Mesenchymal stem cell (in vitro differentiated cells and primary cell): ENCODE data around the gene CNKSR2.
A peak's percentile ranks its signal among the peaks of the same experiment; 100 is the strongest.

Source experiments
- DNase-seq: peaks from one replicate; pipeline ENCODE4 v3.0.0-alpha.2; 2013
- H2AFZ ChIP-seq: one replicate; pipeline ENCODE4 v1.6.1; 2013; ENCODE audit warnings: low read depth, mild to moderate bottlenecking, control low read depth, inconsistent platforms, low read length, moderate library complexity
- H2AK5ac ChIP-seq: 2 replicates; pipeline ENCODE4 v1.6.1; 2013; ENCODE audit warnings: low read length, moderate library complexity, mild to moderate bottlenecking, inconsistent platforms; ENCODE audit not compliant: severe bottlenecking
- H2BK120ac ChIP-seq: one replicate; pipeline ENCODE4 v1.6.1; 2013; ENCODE audit warnings: low read depth, mild to moderate bottlenecking, inconsistent platforms, low read length, moderate library complexity
- H2BK12ac ChIP-seq, 2 experiments: one replicate each; pipeline ENCODE4 v1.6.1; 2013; ENCODE audit warnings: inconsistent platforms in 2 of 2, low read length in 2 of 2, mild to moderate bottlenecking in 2 of 2, moderate library complexity in 2 of 2, control low read depth in 1 of 2
- H2BK15ac ChIP-seq: one replicate; pipeline ENCODE4 v1.6.1; 2013; ENCODE audit warnings: mild to moderate bottlenecking, low read depth, inconsistent platforms; ENCODE audit not compliant: poor library complexity, severe bottlenecking
- H2BK5ac ChIP-seq: 2 replicates; pipeline ENCODE4 v1.6.1; 2013; ENCODE audit warnings: low read depth, mild to moderate bottlenecking, low read length, control low read depth, inconsistent platforms; ENCODE audit not compliant: poor library complexity, severe bottlenecking
- H3K14ac ChIP-seq, 2 experiments: one replicate each; pipeline ENCODE4 v1.6.1; 2013; ENCODE audit warnings: inconsistent platforms in 2 of 2, low read length in 2 of 2, control low read depth in 1 of 2, mild to moderate bottlenecking in 1 of 2, moderate library complexity in 1 of 2
- H3K18ac ChIP-seq, 2 experiments: one replicate each; pipeline ENCODE4 v1.6.1; 2013; ENCODE audit warnings: inconsistent platforms in 2 of 2, low read length in 2 of 2, control low read depth in 1 of 2, low read depth in 1 of 2, mild to moderate bottlenecking in 1 of 2
- H3K23ac ChIP-seq, 2 experiments: one replicate each; pipeline ENCODE4 v1.6.1; 2013; ENCODE audit warnings: inconsistent platforms in 2 of 2, low read length in 2 of 2, mild to moderate bottlenecking in 2 of 2, moderate library complexity in 2 of 2, control low read depth in 1 of 2
- H3K27ac ChIP-seq: 2 replicates; pipeline ENCODE4 v1.5.1; 2013; ENCODE audit warnings: mild to moderate bottlenecking, moderate library complexity, low read length, control low read depth, inconsistent platforms; ENCODE audit not compliant: poor library complexity, severe bottlenecking
- H3K27me3 ChIP-seq, 2 experiments: 2 replicates each; pipeline versions ENCODE4 v1.6.1 to v1.7.0; 2013; ENCODE audit warnings: low read length in 2 of 2, mild to moderate bottlenecking in 2 of 2, moderate library complexity in 2 of 2, control low read depth in 1 of 2, inconsistent platforms in 1 of 2; ENCODE audit not compliant: control insufficient read depth in 1 of 2, insufficient read depth in 1 of 2
- H3K36me3 ChIP-seq, 2 experiments: 2 replicates each; pipeline versions ENCODE4 v1.6.1 to v1.7.0; 2013; ENCODE audit warnings: low read length in 2 of 2, control low read depth in 1 of 2, inconsistent platforms in 1 of 2, low read depth in 1 of 2, mild to moderate bottlenecking in 1 of 2; ENCODE audit not compliant: insufficient read depth in 2 of 2, control insufficient read depth in 1 of 2
- H3K4ac ChIP-seq, 2 experiments: one replicate each; pipeline ENCODE4 v1.6.1; 2013; ENCODE audit warnings: inconsistent platforms in 2 of 2, low read length in 2 of 2, mild to moderate bottlenecking in 2 of 2, moderate library complexity in 2 of 2, control low read depth in 1 of 2, low read depth in 1 of 2
- H3K4me1 ChIP-seq: 2 replicates; pipeline ENCODE4 v1.6.1; 2013; ENCODE audit warnings: low read depth, low read length, control low read depth; ENCODE audit not compliant: control insufficient read depth, insufficient read depth
- H3K4me2 ChIP-seq: 2 replicates; pipeline ENCODE4 v1.6.1; 2013; ENCODE audit warnings: low read length, mild to moderate bottlenecking, inconsistent platforms; ENCODE audit not compliant: poor library complexity, severe bottlenecking
- H3K4me3 ChIP-seq, 2 experiments: 2 replicates each; pipeline versions ENCODE4 v1.5.1 to v1.7.0; 2013; ENCODE audit warnings: low read length in 2 of 2, mild to moderate bottlenecking in 2 of 2, control low read depth in 1 of 2, low read depth in 1 of 2; ENCODE audit not compliant: insufficient read depth in 1 of 2
- H3K79me1 ChIP-seq: replicated peaks from 2 replicates; pipeline ENCODE4 v1.6.1; 2013; ENCODE audit warnings: mild to moderate bottlenecking, control low read depth, low read length, inconsistent platforms; ENCODE audit not compliant: poor library complexity, severe bottlenecking
- H3K9ac ChIP-seq: 2 replicates; pipeline ENCODE4 v1.7.0; 2013; ENCODE audit warnings: mild to moderate bottlenecking, low read length, moderate library complexity
- H3K9me3 ChIP-seq: 2 replicates; pipeline ENCODE4 v1.7.0; 2013; ENCODE audit warnings: mild to moderate bottlenecking, low read length; ENCODE audit not compliant: control insufficient read depth
- H4K8ac ChIP-seq: one replicate; pipeline ENCODE4 v1.6.1; 2013; ENCODE audit warnings: inconsistent platforms, mild to moderate bottlenecking, low read length, moderate library complexity
- H4K91ac ChIP-seq: one replicate; pipeline ENCODE4 v1.6.1; 2013; ENCODE audit warnings: mild to moderate bottlenecking, low read length, inconsistent platforms
- WGBS: methylation state at CpG from one replicate; pipeline ENCODE4 v1.1.7; 2013; ENCODE audit warnings: mixed read lengths; 5-methylcytosine and 5-hydroxymethylcytosine counted together

CNKSR2 gene

GRCh38 chrX:21408307-21408706, 34.1 kb downstream of the CNKSR2 start:
- no peak overlapping the region for H3K18ac ChIP-seq
- WGBS, result no CpG with 5 or more reads among the region's 2 CpGs

DNA sequence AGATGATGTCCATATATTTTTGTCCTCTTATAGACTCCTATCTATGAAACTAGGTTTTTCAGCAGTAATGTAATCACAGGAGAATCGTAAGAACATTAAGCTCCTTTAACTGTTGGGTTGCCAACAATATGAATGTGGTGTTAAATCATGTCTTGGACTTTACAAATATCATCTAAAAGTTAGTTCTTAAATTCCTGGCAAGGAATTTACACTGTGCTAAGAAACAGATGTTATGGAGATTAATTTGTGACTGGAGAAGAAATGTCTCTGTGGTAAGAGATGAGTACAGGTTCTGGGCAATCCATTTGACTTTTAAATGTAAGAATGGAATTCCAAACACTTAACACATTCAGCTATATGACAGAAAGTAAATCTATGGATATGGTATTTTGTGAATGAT, 34.6 kb downstream of the CNKSR2 start:
- Histone ChIP-seq H2BK5ac (no peak overlapping the region), H2AK5ac (no peak overlapping the region), H4K91ac (no peak overlapping the region), H2BK120ac (no peak overlapping the region), H3K4me2 (no peak overlapping the region), H3K4me3 (no peak overlapping the region), H2BK12ac (no peak overlapping the region), H3K23ac (no peak overlapping the region), H3K27me3 (no peaks in the 10 kb centered on the region), H3K9ac (no peak overlapping the region), H3K79me1 (no peaks in the 10 kb centered on the region), H3K9me3 (no peaks in the 10 kb centered on the region), H4K8ac (no peak overlapping the region), H3K36me3 (no peaks in the 10 kb centered on the region), H2BK15ac (no peak overlapping the region), H2AFZ (no peak overlapping the region), H3K18ac (no peak overlapping the region), H3K4me1 (no peaks in the 10 kb centered on the region), H3K4ac (no peak overlapping the region), H3K14ac (no peak overlapping the region), H3K27ac (no peak overlapping the region)
- no CpG with 5 or more reads among the region's 1 CpG for WGBS
- DNase-seq, result no peak

More at GRCh38 chrX:21408307-21408706, 34.1 kb downstream of the CNKSR2 start:
- no peak overlapping the region for H2BK120ac ChIP-seq
- no peak overlapping the region for H4K91ac ChIP-seq
- no peaks in the 10 kb centered on the region for H3K36me3 ChIP-seq
- H3K27me3 ChIP-seq, result no peaks in the 10 kb centered on the region
- H3K79me1 ChIP-seq, result no peaks in the 10 kb centered on the region
- no peak overlapping the region for H4K8ac ChIP-seq
- H3K4me3 ChIP-seq, result no peak overlapping the region
- no peak overlapping the region for H3K9ac ChIP-seq
- no peak overlapping the region for H2AFZ ChIP-seq
- H3K14ac ChIP-seq, result no peak overlapping the region
- no peak overlapping the region for H3K23ac ChIP-seq
- H2BK5ac ChIP-seq, result no peak overlapping the region
- no peak overlapping the region for H2AK5ac ChIP-seq
- no peak overlapping the region for H3K4me2 ChIP-seq
- no peak overlapping the region for H3K27ac ChIP-seq
- H3K4me1 ChIP-seq, result no peaks in the 10 kb centered on the region
- H2BK12ac ChIP-seq, result no peak overlapping the region
- DNase-seq, result no peak
- H3K9me3 ChIP-seq, result no peaks in the 10 kb centered on the region
- no peak overlapping the region for H2BK15ac ChIP-seq
- H3K4ac ChIP-seq, result no peak overlapping the region

- Histone ChIP-seq H3K4me1 (no peaks in the 10 kb centered on the region), H3K18ac (no peak overlapping the region), H3K9ac (no peak overlapping the region), H3K4ac (no peak overlapping the region), H3K4me2 (no peak overlapping the region), H2AK5ac (no peak overlapping the region), H3K27me3 (no peaks in the 10 kb centered on the region), H2AFZ (no peak overlapping the region), H2BK15ac (no peak overlapping the region), H2BK5ac (no peak overlapping the region), H3K23ac (no peak overlapping the region), H3K27ac (no peak overlapping the region), H4K8ac (no peak overlapping the region), H2BK12ac (no peak overlapping the region), H3K79me1 (no peaks in the 10 kb centered on the region), H3K14ac (no peak overlapping the region), H3K36me3 (no peaks in the 10 kb centered on the region), H2BK120ac (no peak overlapping the region), H3K9me3 (no peaks in the 10 kb centered on the region), H3K4me3 (no peak overlapping the region), H4K91ac (no peak overlapping the region)
- WGBS, result 96% methylated on average over 2 of the region's 3 CpGs
- DNase-seq, result no peak
These were observed 37.8 kb downstream of the CNKSR2 start for GRCh38 chrX:21412029-21412428.

- no peak overlapping the region for H2BK12ac ChIP-seq
- H3K36me3 ChIP-seq, result no peaks in the 10 kb centered on the region
- no peak overlapping the region for H2AFZ ChIP-seq
- H3K27me3 ChIP-seq, result no peaks in the 10 kb centered on the region
- no peak overlapping the region for H3K9ac ChIP-seq
- H3K4me3 ChIP-seq, result no peak overlapping the region
- no peak overlapping the region for H3K27ac ChIP-seq
- H3K4ac ChIP-seq, result no peak overlapping the region
- H2BK5ac ChIP-seq, result no peak overlapping the region
- H3K4me2 ChIP-seq, result no peak overlapping the region
- H3K14ac ChIP-seq, result no peak overlapping the region
- WGBS, result 31% methylated on average over 2 of the region's 3 CpGs
- no peak overlapping the region for H4K91ac ChIP-seq
- no peak overlapping the region for H2AK5ac ChIP-seq
- H3K4me1 ChIP-seq, result no peaks in the 10 kb centered on the region
- DNase-seq, result peak; percentile 26
- H3K9me3 ChIP-seq, result no peaks in the 10 kb centered on the region
- no peak overlapping the region for H4K8ac ChIP-seq
- no peak overlapping the region for H2BK120ac ChIP-seq
- no peak overlapping the region for H2BK15ac ChIP-seq
- H3K18ac ChIP-seq, result no peak overlapping the region
- no peaks in the 10 kb centered on the region for H3K79me1 ChIP-seq
- H3K23ac ChIP-seq, result no peak overlapping the region
These were observed 38.7 kb downstream of the CNKSR2 start for GRCh38 chrX:21412883-21413282.
